GM12878 (cell line): Measurements from ENCODE around the gene TIMM17B. TPM values are rescaled to one million over a fixed set of nuclear protein-coding genes. Genes with fewer than 3 reads are reported as not detected.

ENCODE experiments used
- BACH1 ChIP-seq: fragments of 450-650 bp; IDR thresholded peaks from 2 replicates; pipeline ENCODE4 v1.6.1; 2017; ENCODE audit warnings: mild to moderate bottlenecking, borderline replicate concordance
- BRCA1 ChIP-seq: IDR thresholded peaks from 2 replicates; pipeline ENCODE4 v1.6.1; 2011; ENCODE audit warnings: low read depth, low read length, improper control_type of control experiment
- CREM ChIP-seq: IDR thresholded peaks from 2 replicates; pipeline ENCODE4 v1.6.1; 2014; ENCODE audit warnings: antibody characterized with exemption, low read depth
- DPF2 ChIP-seq: fragments of 450-650 bp; IDR thresholded peaks from 2 replicates; pipeline ENCODE4 v1.6.1; 2017; ENCODE audit warnings: mild to moderate bottlenecking
- EP300 ChIP-seq, 2 experiments: fragments of 150-350 bp in 1 of 2; IDR thresholded peaks; 2 replicates each; pipeline ENCODE4 v1.6.1; 2011 to 2012; ENCODE audit warnings: low read depth in 2 of 2, low read length in 2 of 2, borderline replicate concordance in 1 of 2, improper control_type of control experiment in 1 of 2, inconsistent platforms in 1 of 2; ENCODE audit not compliant: control insufficient read depth in 1 of 2
- ETV6 ChIP-seq, 2 experiments: fragments of 450-650 bp in 1 of 2; IDR thresholded peaks in 1 of 2; conservative IDR thresholded peaks in 1 of 2; 2 replicates each; pipeline ENCODE4 v1.6.1; 2014; ENCODE audit warnings: antibody characterized with exemption in 1 of 2, borderline replicate concordance in 1 of 2, low read depth in 1 of 2, mild to moderate bottlenecking in 1 of 2, moderate library complexity in 1 of 2
- FOXK2 ChIP-seq: fragments of 450-650 bp; IDR thresholded peaks from 2 replicates; pipeline ENCODE4 v1.6.1; 2017; ENCODE audit warnings: mild to moderate bottlenecking, moderate library complexity
- IKZF2 ChIP-seq, 2 experiments: fragments of 450-650 bp; IDR thresholded peaks; 2 replicates each; pipeline ENCODE4 v1.6.1; 2017; ENCODE audit warnings: mild to moderate bottlenecking in 2 of 2, moderate library complexity in 2 of 2
- IRF5 ChIP-seq: fragments of 450-650 bp; IDR thresholded peaks from 2 replicates; pipeline ENCODE4 v1.6.1; 2017; ENCODE audit warnings: borderline replicate concordance
- JUND ChIP-seq: IDR thresholded peaks from 2 replicates; pipeline ENCODE4 v1.6.1; 2012; ENCODE audit warnings: low read depth, mild to moderate bottlenecking, low read length, improper control_type of control experiment, moderate library complexity
- MYC ChIP-seq: IDR thresholded peaks from 2 replicates; pipeline ENCODE4 v1.6.1; 2011; ENCODE audit warnings: mild to moderate bottlenecking, low read length, moderate library complexity, inconsistent platforms; ENCODE audit not compliant: insufficient read depth, insufficient replicate concordance, insufficient read length, severe bottlenecking
- NFYB ChIP-seq: IDR thresholded peaks from 2 replicates; pipeline ENCODE4 v1.6.1; 2011; ENCODE audit warnings: low read depth, mild to moderate bottlenecking, low read length, improper control_type of control experiment, moderate library complexity; ENCODE audit not compliant: insufficient read depth
- PKNOX1 ChIP-seq: fragments of 450-650 bp; IDR thresholded peaks from 2 replicates; pipeline ENCODE4 v1.6.1; 2016; ENCODE audit warnings: mild to moderate bottlenecking
- PML ChIP-seq: IDR thresholded peaks from 2 replicates; pipeline ENCODE4 v1.6.1; 2012; ENCODE audit warnings: low read length, inconsistent platforms
- RELA ChIP-seq: fragments of 450-650 bp; IDR thresholded peaks from 2 replicates; pipeline ENCODE4 v1.8.0; 2014; ENCODE audit warnings: borderline replicate concordance; ENCODE audit not compliant: partially characterized antibody
- RFX5 ChIP-seq: IDR thresholded peaks from 2 replicates; pipeline ENCODE4 v1.6.1; 2011; ENCODE audit warnings: low read depth, low read length, improper control_type of control experiment
- SIX5 ChIP-seq: IDR thresholded peaks from 2 replicates; pipeline ENCODE4 v1.6.1; 2011; ENCODE audit warnings: mild to moderate bottlenecking, low read depth, low read length, moderate library complexity; ENCODE audit not compliant: severe bottlenecking
- SMAD1 ChIP-seq: fragments of 450-650 bp; IDR thresholded peaks from 2 replicates; pipeline ENCODE4 v1.6.1; 2018; ENCODE audit warnings: mild to moderate bottlenecking, low read depth; ENCODE audit not compliant: partially characterized antibody
- SRF ChIP-seq, 2 experiments: IDR thresholded peaks; 2 replicates each; pipeline ENCODE4 v1.6.1; 2011; ENCODE audit warnings: low read depth in 2 of 2, low read length in 2 of 2, mild to moderate bottlenecking in 1 of 2, moderate library complexity in 1 of 2
- SUZ12 ChIP-seq: fragments of 200-600 bp; sonication (generic); IDR thresholded peaks from one replicate; pipeline ENCODE4 v1.6.1; 2018; ENCODE audit warnings: antibody characterized with exemption, mild to moderate bottlenecking; ENCODE audit not compliant: unreplicated experiment
- TCF7 ChIP-seq: IDR thresholded peaks from 2 replicates; pipeline ENCODE4 v1.6.1; 2014; ENCODE audit warnings: antibody characterized with exemption, borderline replicate concordance
- YY1 ChIP-seq: IDR thresholded peaks from 2 replicates; pipeline ENCODE4 v1.6.1; 2011; ENCODE audit warnings: low read depth, mild to moderate bottlenecking, low read length
- ZBED1 ChIP-seq: IDR thresholded peaks from 2 replicates; pipeline ENCODE4 v1.6.1; 2016; ENCODE audit warnings: borderline replicate concordance
- ZNF622 ChIP-seq: fragments of 450-650 bp; IDR thresholded peaks from 2 replicates; pipeline ENCODE4 v1.6.1; 2017; ENCODE audit warnings: mild to moderate bottlenecking, inconsistent platforms
- ZZZ3 ChIP-seq: IDR thresholded peaks from 2 replicates; pipeline ENCODE4 v1.6.1; 2011; ENCODE audit warnings: low read depth; ENCODE audit not compliant: control insufficient read depth, insufficient read length
- polyA plus RNA-seq, 11 experiments: library from polyadenylated mRNA; depleted of rRNA in 4 of 11; unstranded in 6 of 11; stranded (reverse) in 5 of 11; fragments of >200 nt; fragmentation: Nextera tagmentation in 4 of 11; fragmentation: Illumina TruSeq in 1 of 11; extraction: Ambion mirVana in 4 of 11; extraction: Trizol in 1 of 11; gene quantifications; 1 replicate in 1 of 11; 2 replicates in 10 of 11; pipeline versions ENCODE4 v1.2.1 to v1.2.3, GENCODE V29; 2011 to 2016; ENCODE audit warnings: inconsistent platforms in 2 of 11, missing spikeins in 2 of 11, low read depth in 1 of 11
- total RNA-seq, 4 experiments: library from RNA; depleted of rRNA in 3 of 4; stranded (reverse); fragments of >200 nt in 3 of 4; fragmentation: Illumina TruSeq in 1 of 4; extraction: Trizol in 1 of 4; gene quantifications; 2 replicates each; pipeline versions ENCODE4 v1.2.1 to v1.2.3, GENCODE V29; 2013 to 2021
- TF ChIP-seq, protein P1 (sequence below): fragments of 450-650 bp; IDR thresholded peaks from 2 replicates; pipeline ENCODE4 v1.6.1; 2017; ENCODE audit warnings: mild to moderate bottlenecking, low read depth, inconsistent platforms; ENCODE audit not compliant: poor library complexity, severe bottlenecking

The TIMM17B gene
- total and polyA plus RNA-seq, 10 of the 15 experiments (the other 5 are each of a cell fraction or from before 2014, with no cell fraction given), result 4.5 to 88.7 (median 47.5) TPM

- TF ChIP-seq SRF (IDR thresholded peaks at IDR 0.05; ENCODE audit: low read depth in 2 of 2, low read length in 2 of 2) (0 out of 4 replicates have a peak, but pooled peaks of 1 of the 2 experiments have one; percentile 15), ZBED1 (no peak), SMAD1 (peak; percentile 78), SIX5 (no peak), TCF7 (no peak), ZNF622 (no peak), BACH1 (peak; percentile 62; the same call in 1 of the 2 replicates), ETV6 (conservative IDR thresholded peaks at IDR 0.05 in 1 of 2, IDR thresholded peaks at IDR 0.05 in 1 of 2; ENCODE audit: borderline replicate concordance in 1 of 2, low read depth in 1 of 2) (no peak), IRF5 (no peak), RFX5 (peak; percentile 93), YY1 (peak; percentile 73), PML (no peak), IKZF2 (IDR thresholded peaks at IDR 0.05) (peak; percentile 48 to 49; a peak in 2 of 4 replicates), ZZZ3 (no peak), MYC (no peak), BRCA1 (no peak), CREM (peak; percentile 45; the same call in 1 of the 2 replicates), FOXK2 (no peak), JUND (no peak), NFYB (no peak), DPF2 (peak; percentile 27; the same call in 1 of the 2 replicates), PKNOX1 (no peak), RELA (no peak), EP300 (IDR thresholded peaks at IDR 0.05; ENCODE audit: borderline replicate concordance in 1 of 2, control insufficient read depth in 1 of 2, low read depth in 2 of 2, low read length in 2 of 2) (peak in 1 of 2 experiments; percentile 67; a peak in 2 of 4 replicates), SUZ12 (no peak)
- TF ChIP-seq, protein P1, sequence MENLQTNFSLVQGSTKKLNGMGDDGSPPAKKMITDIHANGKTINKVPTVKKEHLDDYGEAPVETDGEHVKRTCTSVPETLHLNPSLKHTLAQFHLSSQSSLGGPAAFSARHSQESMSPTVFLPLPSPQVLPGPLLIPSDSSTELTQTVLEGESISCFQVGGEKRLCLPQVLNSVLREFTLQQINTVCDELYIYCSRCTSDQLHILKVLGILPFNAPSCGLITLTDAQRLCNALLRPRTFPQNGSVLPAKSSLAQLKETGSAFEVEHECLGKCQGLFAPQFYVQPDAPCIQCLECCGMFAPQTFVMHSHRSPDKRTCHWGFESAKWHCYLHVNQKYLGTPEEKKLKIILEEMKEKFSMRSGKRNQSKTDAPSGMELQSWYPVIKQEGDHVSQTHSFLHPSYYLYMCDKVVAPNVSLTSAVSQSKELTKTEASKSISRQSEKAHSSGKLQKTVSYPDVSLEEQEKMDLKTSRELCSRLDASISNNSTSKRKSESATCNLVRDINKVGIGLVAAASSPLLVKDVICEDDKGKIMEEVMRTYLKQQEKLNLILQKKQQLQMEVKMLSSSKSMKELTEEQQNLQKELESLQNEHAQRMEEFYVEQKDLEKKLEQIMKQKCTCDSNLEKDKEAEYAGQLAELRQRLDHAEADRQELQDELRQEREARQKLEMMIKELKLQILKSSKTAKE, result peak; percentile 21
These were observed 19.8 kb upstream of the TIMM17B start (continued) for GRCh38 chrX:48917139-48918001.
